Measurements from ENCODE around the gene PDE6G.

- TF ChIP-seq CTCF (IDR thresholded peaks at IDR 0.05) = no peak
- TF ChIP-seq POLR2AphosphoS5 (IDR thresholded peaks at IDR 0.05) = no peak
Measured at GRCh38 chr17:81635973-81636504, 20.3 kb downstream of the PDE6G start.

All from breast epithelium (tissue), 3 donors.